NCI-H774 (cell line): Measurements from ENCODE around the gene MRPS2.
"Not testable (repeated sequence)": the region's sequence is repeated elsewhere in the genome, so short reads cannot be mapped to it uniquely, and the experiment has no call there.

Experiments
- DNase-seq: peaks from one replicate; lab custom pipeline; 2025; lab: John Stamatoyannopoulos, UW

The MRPS2 gene

DNA sequence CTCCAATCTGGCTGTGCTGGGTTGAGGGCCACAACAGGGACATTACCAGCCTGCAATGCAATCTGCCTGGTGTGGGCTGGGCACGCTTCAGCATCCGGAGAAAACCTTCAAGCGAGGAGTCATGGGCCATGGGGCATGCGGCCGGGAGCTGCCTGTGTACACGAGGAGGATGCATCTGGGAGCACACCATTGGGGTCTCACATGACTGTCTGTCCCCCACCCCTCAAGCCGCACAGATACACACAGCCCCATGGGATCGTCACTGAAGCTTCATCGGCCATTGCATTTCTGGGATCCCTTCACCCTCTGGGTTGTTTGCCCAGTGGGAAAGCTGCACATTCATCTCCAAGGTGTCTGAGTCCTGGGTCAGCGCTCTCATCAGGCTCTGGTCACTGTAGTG, 30.6 kb downstream of the MRPS2 start:
- no peak for DNase-seq

DNA sequence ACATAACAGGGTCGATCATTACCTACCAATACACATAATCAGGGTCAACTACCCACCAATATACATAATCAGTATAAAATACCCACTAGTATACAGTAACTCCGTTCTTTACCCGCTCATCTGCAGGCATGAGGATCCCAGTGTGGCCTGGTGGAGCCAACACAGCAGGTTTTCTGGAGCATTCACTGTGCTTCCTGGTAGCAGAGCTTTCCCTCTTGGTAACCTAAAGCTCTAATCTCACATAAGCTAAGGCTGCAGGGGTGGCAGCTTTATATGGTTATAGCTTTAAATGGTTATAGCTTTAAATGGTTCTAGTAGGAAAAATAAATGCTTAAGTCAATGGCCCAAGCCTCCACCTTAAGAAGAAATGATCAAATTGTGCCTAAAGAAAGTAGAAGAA, 32.6 kb downstream of the MRPS2 start:
- no peak for DNase-seq

DNA sequence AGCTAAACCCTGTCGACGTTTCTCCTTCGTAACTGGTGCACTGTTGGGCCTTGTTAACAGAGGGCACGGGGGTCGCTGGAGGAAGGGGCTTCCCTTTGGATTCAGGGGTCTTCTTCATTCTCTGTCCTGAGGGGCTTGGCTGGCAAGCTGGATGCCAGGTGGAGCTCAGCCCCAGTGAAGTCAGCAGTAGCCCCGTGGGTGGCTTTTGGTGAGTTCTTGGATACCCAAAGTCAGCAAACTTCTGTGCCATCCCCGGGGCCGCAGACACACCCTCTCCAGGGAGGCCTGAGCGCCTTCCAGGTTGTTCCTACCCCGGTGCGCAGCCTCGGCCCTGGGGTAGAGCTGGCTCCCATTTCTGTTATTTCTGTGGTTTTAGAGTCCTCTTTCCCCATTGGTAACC, 33.2 kb downstream of the MRPS2 start:
- DNase-seq, result no peak

DNA sequence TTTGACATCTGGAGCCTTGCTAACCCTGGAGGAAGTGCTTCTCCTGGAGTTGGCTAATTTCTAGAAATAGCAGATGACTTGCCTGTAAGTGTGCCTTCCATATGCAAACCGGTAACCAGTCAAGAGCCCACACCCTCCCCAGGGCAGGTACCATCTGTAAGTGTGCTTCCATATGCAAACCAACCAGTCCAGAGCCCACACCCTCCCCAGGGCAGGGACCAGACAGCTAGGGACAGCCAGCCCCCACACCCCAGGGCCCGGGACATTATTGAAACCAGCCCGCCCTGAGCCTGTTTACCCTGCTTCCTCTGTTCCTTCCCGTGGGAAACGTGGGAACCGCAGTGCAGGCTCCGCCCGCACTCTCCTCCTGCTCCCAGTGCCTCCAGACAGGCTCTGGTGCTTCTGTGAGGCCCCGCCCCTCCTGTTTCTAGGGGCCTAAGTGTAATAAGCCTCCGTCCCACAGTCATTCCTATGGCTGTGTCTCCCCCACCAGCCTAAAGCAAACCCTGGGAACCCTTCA, 33.8 kb downstream of the MRPS2 start:
- not testable (repeated sequence) for DNase-seq

DNA sequence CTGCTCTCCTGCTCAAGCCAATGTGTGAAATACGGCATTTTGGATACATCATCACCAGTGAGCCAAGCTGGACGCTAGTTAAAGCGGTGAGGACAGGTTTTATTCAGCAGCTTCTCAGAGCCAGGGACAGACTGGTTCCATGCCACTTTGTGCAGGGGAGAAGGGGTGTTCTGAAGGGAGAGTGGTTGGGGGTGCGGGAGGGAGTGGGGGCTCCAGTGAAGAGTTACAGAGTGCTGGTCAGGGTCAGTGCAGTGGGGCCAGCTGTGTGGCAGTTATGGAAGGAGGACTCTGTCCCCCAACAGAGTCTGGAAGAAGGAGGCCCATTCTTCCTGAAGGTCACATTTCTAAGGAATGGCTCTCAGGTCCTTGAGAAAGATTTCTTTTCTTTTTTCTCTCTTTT, 34.3 kb downstream of the MRPS2 start:
- DNase-seq, result not testable (repeated sequence)

DNA sequence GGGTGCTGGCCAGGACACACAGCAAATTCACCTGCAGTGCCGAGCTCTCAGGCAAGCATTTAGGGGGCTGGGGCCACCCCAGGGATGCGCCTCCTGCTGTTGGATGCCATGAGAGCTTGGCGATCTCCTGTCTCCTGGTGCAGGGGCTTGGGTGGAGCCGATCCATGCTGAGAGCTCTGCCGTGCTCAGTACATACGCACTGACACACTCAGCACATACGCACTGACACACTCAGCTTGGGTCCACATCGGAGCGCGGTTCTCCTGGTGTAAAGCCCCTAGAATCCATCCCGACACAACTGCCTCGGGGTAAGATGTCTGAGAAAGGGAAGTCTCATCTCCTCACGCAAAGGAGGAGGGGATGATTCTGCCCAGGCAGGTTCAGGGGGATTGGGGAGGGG, 35.1 kb downstream of the MRPS2 start:
- not testable (repeated sequence) for DNase-seq

DNA sequence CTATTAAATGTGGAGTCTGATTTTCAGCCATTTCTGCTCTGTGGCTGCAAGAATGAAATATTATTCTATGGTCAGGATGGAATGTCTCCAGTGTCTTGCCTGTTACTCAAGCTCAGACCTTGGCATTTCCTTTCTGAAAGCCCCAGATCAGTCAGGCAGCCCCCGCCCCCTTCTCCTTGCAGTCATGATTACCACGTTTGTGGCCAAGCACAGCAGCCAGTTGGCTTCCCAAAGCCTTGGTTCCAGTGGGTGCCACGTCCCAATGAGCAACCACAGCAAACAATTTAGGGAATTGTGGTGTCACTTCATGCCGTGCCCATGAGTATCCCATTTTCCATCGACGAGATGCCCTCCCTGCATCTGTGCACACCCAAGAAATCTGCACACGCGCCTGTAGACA, 35.7 kb downstream of the MRPS2 start:
- no peak for DNase-seq

DNA sequence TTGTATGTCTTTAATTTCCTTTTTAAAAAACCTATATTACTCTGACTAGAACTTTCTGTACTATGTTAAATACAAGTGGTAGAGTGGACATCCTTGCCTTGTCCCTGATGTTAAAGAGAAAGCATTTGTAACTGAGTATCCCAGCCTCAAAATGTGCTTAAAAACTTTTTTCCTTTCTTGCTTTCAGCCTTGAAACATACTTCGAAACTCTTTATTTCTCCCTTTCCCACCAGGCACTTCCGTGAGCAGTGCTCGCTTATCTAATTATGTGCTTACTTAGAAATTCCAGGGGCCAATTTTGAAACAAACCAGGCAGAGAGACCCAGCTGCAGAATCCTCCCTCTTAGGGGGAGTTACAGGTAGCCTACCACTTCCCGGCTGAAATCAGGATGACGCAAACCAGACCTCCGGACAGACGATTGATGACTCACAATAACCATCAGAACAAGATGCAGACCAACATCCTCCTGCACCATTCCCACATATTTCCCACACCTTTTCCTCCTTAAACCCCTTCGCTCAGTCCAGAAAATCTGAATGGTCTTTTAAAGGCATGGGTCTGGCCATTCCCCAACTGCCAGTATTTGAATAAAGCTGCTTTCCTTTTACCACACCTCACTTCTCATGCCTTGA, 42.9 kb downstream of the MRPS2 start:
- not testable (repeated sequence) for DNase-seq

DNA sequence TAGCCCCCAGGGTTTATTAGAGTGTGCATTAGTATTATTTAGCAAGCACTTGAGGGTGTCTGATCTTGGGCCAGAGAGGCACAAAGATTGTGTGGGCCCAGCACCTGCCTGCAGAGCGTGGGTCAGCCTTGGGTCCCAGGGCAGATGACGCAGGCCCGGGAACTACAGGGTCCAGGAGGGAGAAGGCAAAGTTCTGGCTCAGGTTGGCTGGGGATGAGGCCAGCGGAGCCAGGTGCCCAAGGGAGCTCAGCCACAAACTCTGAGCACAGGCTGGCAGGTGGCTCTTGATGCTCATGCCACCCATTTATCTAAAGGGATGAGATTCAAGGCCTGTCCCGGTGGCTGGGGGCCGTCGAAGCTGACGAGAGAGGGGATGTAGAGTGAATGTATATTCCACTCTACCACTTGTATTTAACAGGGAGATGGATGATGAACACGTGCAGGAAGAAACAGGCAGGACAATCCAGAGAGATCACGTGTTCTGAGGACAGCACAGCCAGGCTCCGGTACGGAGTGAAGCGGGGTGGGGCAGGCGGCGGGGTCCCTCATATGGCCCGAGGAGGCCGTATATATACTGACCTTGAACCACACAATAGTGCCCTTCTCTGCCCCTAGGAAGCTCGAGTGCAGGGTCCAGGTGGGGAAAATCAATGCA, 44.6 kb downstream of the MRPS2 start:
- DNase-seq, result no peak

DNA sequence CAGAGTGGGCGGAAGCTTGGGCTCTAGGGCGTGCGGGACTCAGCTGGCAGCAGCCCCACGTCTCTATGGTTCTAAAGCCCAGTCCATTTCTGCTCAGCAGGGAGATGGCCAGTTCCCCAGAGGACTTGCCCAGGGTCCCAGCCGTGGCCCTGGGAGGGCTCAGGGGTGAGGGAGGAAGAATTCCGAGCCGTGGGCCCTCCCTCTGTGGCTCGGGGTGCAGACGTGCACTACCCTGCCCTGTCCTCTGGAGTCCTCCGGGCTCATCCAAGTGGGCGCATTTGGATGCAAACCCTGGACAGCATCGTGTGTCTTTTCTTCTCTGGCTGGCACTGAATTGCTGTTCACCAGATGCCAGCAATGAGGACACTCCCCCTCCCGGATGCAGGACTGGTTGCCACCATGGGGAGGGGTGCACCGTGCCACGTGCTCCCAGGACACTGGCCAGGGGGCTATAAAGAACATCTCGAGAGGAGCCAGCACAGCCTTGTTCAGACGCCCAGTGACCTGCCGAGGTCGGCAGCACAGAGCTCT, 45.2 kb downstream of the MRPS2 start, which contains the start of gene OBP2A:
Gene OBP2A, plus strand, starts transcription at position 481 of the 531 bp plus-strand sequence. CDS start 55 bp downstream, outside the sequence.
- not testable (repeated sequence) for DNase-seq

DNA sequence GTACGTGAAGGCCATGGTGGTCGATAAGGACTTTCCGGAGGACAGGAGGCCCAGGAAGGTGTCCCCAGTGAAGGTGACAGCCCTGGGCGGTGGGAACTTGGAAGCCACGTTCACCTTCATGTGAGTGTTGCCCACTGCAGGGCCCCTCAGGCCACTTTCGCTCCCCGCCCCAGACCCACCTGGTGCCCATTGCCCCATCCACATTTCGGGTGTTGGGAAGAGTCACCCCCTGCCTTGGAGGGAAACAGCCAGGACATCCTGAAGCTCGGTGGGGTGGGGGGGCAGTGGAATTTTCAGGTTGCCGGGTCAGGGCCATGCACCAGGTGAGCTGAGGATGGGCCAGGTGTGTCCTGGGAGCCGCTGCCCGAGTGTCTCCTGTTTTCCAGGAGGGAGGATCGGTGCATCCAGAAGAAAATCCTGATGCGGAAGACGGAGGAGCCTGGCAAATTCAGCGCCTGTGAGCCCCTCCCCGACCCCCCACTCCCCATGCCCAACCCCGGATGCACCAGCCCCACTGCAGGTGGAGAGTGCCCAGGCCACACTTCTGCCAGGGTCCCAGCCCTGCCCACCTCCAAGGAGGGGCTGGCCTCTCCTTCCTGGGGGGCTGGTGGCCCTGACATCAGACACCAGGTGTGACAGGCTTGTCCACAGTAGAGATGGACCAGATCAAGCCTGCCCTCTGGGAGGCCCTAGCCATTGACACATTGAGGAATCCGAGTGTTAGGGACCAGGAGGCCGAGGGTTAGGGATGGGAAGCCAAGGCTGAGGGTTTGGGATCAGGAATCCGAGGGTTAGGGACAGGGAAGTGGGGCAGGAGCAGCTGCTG, 46.5 kb downstream of the MRPS2 start:
- DNase-seq, result not testable (repeated sequence)

DNA sequence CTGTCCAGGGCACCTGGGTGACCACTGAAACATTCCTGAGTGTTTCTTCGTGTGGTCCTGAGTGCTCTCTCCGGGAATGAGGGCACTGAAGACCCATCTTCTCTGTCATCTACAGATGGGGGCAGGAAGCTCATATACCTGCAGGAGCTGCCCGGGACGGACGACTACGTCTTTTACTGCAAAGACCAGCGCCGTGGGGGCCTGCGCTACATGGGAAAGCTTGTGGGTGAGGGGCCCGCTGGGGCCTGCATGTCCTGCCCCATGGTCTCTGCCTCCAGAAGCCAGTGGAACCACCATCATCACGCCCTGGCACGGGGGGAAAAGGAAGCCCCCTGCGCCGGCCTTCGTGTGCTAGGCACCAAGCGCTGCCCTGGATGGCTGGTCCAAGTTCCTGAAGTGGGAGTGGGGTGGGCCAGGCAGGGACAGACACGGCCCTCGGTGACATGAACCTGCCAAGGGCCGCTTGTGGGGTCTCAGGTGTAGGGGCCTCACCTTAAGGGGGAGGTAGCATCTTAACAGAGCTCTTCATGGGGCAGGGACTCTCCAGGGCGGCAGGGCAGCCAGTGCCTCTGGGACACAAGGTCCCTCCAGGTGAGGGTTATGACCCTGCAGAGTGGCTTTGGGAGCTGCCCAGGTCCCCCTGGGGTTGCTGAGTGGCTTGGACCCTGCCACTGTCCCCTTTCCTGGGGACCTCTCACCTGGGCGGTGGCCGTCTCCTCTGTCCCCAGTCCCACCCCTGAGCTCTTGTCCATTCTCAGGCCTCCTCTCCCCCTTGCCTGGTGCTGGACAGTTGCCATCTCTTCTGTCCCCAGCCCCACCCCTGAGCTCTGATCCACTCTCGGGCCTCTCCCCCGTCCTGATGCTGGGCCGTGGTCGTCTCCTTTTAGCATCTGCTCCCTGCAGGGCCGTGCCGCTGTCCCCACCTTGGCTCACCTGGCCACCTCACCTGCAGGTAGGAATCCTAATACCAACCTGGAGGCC, 47.6 kb downstream of the MRPS2 start:
- DNase-seq, result no peak

DNA sequence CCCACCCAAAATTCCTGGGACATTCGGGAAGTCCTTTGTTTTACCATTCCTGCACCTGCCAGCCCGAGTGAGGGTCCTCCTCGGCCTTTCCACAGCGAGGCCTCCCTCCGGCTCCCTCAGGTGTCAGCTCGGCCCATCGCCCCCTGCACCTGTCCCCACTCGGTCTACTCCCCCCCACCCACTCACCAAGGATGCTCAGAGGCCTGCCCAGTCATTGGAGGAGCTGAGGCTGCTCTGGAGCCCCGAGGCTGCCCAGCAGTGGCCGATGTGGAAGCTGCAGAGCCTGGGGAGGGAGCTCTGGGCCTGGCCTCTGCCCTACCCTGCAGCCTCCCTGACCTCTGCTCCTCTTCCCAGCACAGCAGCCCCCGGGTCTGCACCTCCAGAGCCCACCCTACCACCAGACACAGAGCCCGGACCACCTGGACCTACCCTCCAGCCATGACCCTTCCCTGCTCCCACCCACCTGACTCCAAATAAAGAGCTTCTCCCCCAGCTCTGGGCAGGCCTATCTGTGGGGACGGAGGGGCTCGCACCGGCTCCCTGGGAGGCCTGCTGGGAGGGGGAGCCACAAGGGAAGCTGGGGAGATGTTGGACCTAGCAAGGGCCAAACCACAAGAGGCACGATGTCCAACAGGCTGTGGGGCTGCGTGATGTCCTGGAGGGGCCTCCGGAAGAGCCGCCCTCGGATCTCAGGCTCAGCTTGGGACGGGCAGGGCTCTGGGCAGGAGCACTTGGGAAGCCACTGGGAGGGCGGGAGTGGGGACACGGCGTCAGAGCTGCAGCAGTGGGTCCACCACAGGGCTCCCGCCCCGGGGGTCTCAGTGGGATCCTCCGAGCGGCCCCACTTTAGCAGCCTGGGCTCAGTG, 49.2 kb downstream of the MRPS2 start:
- not testable (repeated sequence) for DNase-seq

DNA sequence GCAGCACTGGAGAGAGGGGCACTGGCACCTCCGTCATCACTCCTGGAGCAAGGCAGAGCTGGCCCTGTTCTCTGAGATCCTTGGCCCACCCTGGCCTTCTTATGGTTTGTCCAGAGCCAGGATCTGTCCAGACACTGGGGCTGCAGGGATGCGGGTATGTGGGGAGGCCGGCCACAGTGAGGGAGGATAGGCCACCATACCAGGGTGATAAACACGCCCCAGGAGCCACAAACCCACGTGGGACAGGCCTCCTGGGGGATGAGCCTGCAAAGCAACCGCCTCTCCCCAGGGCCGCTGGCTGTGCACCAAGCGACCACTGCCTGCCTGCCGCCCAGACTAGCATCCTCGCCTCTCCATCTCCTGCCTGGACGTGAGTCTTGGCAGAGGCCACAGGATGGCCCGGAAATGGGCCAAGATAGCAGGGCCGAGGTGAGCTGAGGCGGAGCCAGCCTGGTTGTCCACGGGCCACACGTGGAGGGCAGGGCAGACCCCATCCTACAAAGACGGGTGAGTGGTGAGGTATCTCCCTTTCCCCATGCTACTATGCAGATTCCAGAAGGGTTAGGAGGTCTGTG, 49.9 kb downstream of the MRPS2 start:
- DNase-seq, result no peak

DNA sequence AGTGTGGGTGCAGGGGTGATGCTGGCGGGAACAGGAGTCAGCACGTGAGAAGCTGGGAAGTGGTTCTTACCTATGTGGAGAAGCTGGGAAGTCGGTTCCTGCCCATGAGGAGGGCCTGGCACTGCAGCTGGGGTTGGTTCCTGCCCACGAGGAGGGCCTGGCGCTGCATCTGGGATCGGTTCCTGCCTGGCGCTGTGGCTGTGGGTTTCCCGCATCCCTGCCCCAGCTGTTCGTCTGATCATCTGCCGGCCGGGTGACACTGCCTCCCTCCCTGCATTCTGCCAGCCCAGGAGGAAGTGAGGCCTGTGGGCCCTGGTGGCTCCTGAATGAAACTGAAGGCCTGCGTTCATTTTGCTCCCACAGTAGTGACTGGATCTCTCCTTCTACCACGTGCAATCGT, 50.5 kb downstream of the MRPS2 start:
- DNase-seq, result no peak

DNA sequence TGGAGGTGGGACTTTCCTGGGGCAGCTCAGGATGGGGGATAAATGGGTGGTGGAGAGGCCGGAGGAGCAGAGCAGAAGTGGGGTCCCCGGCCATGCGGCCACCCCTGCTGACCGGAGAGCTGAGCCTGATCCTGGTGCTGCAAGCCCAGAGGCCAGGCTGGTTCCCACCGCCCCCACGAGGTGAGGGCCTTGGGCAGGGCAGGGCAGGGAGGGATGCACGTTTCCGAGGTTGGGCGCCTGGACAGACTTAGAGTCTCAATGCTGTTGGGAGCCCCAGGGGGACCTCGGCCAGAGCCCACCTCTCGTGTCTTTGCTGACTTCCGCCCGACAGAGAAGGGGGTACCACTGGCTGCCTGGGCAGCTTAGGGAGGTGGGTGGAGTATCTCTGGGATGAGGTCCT, 51.0 kb downstream of the MRPS2 start:
- no peak for DNase-seq

DNA sequence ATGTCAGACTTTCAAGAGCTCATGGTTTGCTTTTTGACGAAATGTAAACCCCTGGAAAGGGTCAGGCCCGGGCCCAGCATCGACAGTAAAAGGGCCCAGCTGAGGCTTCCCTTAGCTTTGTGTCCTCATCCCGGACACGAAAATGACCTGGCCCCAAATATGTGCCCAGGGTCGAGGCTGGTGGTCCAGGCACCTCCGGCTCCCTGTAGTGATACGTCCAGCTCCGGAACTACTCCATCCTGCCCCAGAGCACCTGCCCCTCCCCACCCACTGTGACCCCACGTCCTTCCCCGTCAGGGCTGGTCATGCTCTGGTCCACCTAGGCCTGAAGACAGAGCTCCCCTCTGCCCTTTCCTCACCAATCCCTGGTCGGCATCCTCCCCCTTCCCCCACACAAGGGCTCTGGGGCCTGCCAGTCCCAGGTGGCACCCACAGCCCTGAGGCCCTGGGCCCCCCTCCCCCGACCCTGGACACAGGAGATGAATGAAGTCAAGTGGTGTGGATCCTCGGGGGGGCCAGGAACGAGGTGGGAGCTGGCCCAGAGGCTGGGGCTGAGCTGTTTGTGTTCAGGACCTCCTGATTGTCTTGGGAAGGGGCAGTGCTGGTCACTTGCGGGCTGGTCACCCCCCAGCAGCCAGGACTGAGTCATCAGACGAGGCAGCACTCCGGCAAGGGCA, 51.7 kb downstream of the MRPS2 start:
- DNase-seq, result no peak

DNA sequence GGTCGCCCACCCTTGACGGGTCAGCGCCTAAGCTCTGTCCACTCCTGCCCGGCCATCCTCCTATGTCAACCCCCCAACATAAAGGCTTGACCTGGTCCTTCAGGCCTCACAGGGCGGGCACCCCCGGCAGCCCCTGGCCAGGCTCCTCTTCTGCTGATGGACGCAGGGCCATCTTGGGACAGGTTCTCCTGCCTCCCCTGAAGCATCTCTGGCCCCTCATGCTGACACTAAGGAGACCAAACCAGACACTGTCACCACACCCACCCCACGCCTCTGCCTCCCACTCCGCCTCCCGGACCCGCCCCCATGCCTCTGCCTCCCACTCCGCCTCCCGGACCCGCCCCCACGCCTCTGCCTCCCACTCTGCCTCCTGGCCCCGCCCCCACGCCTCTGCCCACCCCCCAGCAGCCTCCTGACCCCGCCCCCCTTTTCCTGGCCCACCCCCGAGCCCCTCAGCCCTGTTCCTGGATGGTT, 52.3 kb downstream of the MRPS2 start:
- DNase-seq, result no peak
